DMS114 treated with DMSO at 0.1 percent for 48 hours (cell line): ENCODE data around the gene KCNK4.
A peak's percentile ranks its signal among the peaks of the same experiment; 100 is the strongest.
"Not testable (repeated sequence)": the region's sequence is repeated elsewhere in the genome, so short reads cannot be mapped to it uniquely, and the experiment has no call there.

Source experiments
- DNase-seq: peaks from one replicate; lab custom pipeline; 2025; ENCODE audit not compliant: unreplicated experiment; lab: John Stamatoyannopoulos, UW

The KCNK4 gene

DNA sequence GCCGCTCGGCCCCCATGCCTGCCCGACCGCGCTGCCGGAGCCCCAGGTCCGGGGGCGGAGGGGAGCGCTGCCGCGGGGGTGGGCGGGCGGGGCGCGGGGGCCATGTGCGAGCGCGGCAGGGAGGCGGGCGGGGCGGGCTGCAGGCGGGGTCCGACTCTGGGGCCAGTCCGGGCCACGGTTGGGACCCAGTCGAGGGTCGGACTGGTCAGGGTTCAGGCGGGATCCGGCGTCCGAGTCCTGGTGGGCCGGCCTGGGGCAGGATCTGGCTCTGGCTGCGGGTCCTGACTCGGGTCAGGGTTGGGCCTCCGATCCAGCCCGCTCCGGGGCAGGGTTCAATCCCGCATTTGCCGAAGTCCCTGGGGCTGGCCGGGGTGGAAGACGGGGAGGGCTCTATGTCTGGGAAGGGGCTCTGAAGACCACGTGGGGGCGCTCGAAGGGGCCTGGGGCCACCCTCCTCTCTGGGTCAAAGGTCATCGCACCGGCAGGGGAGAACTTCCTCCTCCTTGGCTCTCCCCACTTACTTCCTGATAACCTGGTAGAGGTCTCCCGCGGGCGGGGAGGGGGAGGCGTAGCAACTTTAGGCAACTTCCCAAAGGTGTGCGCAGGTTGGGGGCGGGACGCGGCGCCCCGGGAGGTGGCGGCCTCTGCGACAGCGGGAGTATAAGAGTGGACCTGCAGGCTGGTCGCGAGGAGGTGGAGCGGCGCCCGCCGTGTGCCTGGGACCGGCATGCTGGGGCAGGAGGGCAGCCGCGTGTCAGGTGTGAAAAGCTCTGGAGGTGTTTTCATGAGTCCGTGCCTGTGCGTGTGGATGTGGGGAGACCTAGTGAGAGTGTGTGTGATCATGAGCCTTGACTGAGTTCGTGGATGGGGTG lies 14.8 kb downstream of the KCNK4 start:
- DNase-seq: no peak

DNA sequence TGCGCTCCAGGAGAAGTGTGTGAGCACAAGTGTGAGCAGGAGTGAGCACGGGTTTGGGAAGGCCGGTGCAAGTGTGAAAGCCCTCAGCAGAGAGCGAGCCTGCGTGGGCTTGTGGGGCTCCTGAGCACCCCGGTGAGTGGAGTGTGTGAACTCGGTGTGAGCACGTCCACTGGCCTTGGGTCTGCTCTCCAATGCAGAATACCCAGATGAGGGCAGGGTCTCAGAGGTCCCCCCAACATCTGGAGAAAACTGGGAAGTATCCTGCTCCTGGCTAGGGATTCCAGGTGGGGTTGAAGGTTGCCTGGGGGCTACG lies 15.4 kb downstream of the KCNK4 start:
- DNase-seq: no peak

DNA sequence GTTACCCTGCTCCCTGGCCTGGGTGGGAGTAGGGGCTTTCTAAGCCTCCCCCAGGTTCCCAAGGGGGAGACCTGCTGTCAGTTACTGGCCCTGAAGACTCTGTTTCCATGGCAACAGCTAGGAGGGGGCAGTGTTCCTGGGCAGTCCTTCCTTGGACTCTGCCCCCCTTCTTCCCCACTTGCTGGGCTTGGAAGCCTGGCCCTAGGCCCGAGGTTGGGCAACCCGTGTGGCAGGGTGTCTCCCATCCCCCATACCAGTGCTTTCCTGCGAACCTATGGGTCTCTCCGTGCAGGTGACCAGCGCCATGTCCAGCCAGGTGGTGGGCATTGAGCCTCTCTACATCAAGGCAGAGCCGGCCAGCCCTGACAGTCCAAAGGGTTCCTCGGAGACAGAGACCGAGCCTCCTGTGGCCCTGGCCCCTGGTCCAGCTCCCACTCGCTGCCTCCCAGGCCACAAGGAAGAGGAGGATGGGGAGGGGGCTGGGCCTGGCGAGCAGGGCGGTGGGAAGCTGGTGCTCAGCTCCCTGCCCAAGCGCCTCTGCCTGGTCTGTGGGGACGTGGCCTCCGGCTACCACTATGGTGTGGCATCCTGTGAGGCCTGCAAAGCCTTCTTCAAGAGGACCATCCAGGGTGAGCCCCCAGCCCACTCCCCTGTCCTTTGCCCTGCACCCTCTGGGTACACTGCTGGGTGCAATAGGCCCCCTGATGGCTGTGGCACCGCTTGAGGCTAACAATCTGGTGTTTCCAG lies 15.9 kb downstream of the KCNK4 start:
- DNase-seq: no peak

DNA sequence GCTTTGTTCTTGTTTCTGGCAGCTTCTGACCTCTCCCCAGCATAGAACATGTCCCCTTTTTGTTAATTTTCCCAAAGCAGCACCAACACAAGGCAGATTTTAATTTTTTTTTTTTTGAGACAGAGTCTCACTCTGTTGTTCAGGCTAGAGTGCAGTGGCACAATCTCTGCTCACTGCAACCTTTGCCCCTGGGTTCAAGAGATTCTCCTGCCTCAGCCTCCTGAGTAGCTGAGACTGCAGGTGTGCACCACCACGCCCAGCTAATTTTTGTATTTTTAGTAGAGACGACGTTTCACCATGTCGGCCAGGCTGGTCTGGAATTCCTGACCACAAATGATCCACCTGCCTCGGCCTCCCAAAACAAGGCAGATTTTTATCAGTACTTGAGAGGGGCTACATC lies 16.7 kb downstream of the KCNK4 start:
- DNase-seq: not testable (repeated sequence)

DNA sequence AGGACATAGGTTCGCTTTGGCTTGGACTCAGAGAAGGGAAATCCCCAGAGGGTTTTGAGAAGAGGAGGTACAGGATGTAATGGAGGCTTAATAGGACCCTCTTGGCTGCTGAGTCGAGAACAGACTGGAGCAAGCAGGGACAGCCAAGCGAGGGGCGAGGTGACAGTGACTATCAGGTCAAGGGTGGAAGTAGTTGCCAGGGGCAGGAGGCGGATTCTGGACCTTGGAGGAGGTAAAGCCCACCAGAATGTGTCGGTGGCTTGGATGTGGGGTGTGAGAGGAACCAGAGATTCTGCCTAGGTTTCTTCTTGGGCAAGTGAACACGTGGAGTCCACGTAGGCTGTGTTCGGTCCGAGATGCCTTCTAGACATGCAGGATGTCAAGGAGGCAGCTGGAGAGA lies 21.8 kb downstream of the KCNK4 start:
- DNase-seq: no peak

DNA sequence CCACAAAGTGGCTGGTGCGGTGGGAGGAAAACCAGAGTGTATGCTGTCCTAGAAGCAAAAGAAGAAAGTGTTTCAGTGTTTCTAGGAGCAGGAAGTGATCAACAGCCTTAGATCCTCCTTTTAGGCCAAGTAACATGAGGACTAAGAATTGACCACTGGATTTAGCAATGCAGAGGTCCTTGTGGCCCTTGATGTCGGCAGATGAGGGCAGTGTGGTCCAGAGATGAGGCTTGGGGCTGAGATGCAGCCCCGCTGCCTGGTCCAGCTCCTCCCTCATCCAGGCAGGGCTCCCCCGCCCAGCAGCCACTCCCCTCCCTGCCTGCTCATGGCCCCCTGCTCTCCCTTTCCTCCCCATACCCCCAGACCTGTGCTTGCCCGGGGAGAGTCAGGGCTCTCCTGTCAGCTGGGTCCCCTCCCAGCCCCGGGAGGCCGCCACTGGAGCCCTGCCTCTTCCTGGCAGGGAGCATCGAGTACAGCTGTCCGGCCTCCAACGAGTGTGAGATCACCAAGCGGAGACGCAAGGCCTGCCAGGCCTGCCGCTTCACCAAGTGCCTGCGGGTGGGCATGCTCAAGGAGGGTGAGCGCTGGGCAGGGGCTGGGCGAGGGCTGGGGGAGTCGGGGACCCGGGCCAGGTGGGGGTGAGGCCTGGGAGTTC lies 22.5 kb downstream of the KCNK4 start:
- DNase-seq: no peak

DNA sequence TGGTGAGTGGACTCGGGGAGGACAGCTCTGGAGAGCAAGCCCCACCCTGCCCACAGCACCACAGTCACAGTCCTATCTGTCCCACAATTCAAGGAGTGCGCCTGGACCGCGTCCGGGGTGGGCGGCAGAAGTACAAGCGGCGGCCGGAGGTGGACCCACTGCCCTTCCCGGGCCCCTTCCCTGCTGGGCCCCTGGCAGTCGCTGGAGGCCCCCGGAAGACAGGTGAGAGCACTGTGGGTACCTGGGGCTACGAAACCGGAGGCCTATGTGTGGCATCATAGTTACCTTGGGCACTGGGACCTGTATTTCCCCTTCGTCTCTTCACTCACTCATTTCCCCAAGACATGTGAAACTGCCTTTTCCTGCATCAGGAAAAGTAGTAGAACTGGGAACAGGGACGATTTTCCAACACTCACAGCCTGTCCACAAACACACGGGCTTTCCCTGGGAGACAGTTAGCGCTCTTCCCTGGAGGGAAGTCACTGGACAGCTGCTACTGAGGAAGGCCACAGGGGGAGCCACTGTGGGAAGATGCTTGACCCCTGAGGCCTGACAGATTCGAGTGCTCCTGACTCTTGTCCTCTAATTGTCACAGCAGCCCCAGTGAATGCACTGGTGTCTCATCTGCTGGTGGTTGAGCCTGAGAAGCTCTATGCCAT lies 23.2 kb downstream of the KCNK4 start:
- no peak for DNase-seq

DNA sequence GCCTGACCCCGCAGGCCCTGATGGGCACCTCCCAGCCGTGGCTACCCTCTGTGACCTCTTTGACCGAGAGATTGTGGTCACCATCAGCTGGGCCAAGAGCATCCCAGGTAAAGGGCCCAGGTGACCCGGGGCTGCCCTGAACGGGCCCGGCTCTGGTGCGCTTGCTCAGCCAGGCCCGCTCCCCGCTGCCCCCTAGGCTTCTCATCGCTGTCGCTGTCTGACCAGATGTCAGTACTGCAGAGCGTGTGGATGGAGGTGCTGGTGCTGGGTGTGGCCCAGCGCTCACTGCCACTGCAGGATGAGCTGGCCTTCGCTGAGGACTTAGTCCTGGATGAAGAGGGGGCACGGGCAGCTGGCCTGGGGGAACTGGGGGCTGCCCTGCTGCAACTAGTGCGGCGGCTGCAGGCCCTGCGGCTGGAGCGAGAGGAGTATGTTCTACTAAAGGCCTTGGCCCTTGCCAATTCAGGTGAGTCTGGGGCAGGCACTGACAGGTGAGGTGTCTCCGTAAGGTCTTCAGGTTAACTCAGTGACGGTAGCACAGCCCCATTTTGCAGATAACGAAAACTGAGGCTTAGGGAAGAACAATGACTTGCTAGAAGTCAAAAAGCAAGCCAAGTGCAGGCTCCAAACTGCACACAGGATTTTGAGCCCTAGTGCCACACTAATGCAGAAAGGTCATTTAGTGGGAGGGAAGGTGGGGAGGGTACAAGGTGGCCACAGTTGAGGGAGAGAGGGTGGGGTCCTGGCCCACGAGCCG lies 23.9 kb downstream of the KCNK4 start:
- DNase-seq: no peak

DNA sequence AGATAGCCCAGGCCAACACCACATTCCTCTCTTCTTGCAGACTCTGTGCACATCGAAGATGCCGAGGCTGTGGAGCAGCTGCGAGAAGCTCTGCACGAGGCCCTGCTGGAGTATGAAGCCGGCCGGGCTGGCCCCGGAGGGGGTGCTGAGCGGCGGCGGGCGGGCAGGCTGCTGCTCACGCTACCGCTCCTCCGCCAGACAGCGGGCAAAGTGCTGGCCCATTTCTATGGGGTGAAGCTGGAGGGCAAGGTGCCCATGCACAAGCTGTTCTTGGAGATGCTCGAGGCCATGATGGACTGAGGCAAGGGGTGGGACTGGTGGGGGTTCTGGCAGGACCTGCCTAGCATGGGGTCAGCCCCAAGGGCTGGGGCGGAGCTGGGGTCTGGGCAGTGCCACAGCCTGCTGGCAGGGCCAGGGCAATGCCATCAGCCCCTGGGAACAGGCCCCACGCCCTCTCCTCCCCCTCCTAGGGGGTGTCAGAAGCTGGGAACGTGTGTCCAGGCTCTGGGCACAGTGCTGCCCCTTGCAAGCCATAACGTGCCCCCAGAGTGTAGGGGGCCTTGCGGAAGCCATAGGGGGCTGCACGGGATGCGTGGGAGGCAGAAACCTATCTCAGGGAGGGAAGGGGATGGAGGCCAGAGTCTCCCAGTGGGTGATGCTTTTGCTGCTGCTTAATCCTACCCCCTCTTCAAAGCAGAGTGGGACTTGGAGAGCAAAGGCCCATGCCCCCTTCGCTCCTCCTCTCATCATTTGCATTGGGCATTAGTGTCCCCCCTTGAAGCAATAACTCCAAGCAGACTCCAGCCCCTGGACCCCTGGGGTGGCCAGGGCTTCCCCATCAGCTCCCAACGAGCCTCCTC lies 24.8 kb downstream of the KCNK4 start:
- DNase-seq: not testable (repeated sequence)

DNA sequence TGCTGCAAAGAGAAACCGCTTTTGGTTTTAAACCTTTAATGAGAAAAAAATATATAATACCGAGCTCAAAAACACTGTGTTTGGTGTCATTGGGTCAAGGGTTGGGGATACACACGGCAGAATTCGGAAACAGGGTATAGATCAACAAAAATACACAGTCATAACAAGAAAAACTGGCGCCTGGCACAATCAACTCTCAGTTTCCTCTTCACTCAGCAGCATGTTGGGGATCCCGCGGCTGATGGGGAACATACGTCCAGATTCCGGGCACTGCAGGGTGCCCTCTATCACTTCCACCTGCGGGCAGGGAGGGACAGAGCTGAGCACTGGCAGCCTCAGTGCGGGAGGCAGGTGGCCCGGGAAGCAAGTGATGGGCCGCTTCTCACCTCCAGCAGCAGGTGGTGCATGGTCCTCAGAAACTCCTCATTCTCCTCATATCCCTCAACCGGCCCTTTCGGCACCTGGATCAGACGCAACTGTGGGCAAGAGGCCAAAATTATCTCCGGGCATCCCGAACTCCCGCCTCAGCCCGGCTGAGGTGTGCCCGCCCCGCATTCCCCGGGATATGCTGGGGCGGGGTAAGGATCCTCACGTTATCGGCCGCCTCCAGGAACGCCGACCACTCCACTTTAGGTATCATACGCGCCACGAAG lies 25.7 kb downstream of the KCNK4 start:
- no peak for DNase-seq

DNA sequence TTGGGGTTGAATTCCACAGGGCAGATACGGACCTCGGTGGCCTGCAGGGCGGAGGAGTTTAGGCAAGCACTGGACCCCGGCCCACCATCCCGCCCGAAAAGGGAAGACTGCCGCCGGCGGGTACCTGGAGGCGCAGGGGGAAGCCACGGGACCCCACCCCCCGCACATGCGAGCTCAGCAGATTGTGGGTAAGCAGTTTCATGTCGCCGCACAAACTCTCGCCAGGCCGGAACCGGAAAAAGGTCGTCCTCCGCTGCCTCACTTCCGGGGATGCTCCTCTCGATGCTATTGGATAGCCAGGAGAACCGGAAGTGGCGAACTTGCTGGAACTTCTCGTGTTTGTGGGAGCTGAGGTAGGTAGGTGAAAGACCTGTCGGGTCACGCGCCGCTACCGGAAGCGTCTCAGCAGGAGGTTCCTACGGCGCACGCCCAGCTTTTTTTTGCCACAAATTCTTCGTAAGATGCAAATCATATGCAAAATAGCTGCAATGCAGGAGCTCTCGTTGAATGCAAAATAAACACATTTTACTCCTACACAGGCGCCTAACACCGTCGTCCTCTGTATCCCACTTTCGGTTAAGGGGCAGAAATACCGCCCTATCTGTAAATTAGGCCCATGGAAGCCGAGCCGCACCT lies 26.3 kb downstream of the KCNK4 start, which contains the start of gene TRMT112:
TSS of gene TRMT112 (minus strand) at position 235 of the 636 bp plus-strand sequence. CDS start at position 202, 33 bp downstream.
- DNase-seq: peak; percentile 96

DNA sequence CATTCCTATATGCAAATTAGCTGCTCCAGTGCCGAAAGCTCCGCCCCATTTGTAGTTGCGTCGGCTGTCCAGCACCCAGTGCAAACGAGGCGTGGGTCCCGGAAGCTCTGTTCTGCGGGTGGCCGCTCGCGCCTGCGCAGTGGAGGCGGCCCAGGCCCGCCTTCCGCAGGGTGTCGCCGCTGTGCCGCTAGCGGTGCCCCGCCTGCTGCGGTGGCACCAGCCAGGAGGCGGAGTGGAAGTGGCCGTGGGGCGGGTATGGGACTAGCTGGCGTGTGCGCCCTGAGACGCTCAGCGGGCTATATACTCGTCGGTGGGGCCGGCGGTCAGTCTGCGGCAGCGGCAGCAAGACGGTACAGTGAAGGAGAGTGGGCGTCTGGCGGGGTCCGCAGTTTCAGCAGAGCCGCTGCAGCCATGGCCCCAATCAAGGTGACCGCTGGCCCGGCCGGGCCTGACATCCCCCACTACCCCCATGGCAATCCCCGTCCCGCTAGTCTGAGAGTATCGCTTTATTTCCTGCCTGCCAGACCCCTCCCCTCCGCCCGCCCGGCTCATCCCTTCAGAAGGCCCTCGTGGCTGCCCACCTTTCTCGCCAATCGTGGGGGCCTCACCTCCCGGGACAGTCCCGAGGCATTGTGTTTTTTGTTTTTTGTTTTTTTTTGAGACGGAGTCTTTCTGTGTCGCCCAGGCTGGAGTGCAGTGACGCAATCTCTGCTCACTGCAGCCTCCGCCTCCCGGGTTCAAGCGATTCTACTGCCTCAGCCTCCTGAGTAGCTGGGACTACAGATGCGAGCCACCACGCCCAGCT lies 27.1 kb downstream of the KCNK4 start, which contains the start of gene PRDX5:
TSS of gene PRDX5 (plus strand) at position 161 of the 805 bp plus-strand sequence. CDS start at position 256, 95 bp downstream.
- peak; percentile 93 for DNase-seq

DNA sequence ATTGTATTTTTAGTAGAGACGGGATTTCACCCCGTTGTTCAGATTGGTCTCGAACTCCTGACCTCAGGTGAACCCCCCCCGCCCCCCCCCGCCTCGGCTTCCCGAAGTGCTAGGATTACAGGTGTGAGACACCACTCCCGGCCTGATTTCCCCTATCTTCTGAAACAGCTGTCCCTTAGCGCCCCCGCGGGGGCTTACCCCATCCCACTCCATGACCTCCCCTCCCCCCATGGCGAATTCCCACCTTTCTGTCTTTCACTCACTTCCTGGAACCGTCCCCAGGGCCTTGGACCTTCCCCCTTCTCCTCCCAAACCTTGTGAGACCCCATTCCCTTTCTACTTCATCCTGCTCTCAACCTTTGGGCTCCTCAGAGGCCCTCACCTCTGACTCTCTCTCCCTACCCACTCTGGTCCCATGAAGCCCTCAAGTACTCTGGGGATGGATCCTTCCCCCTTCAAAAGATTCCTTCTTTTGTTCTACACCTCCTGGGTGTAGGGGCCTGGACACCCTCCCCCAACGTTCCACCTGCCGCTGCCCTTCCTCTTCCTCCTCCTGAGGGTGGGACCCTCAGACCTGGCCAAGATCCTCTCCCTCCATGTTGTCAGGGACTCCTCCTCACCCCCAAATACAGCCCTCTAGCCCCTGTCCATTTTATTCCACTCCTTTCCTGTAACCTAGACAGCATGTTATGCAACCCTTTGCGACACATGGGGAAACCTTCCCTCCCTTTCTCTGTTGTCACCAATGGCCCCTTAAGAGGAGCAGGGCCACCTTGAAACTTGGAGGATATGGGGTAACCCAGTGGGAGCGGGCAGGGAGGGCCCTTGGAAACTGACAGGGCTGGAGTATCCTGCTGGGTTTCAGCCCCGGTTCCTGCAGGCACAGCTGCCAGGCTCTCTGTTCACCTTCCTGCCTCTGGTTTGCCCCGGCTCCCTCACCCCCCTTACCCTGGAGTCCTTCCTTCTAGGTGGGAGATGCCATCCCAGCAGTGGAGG lies 28.0 kb downstream of the KCNK4 start:
- DNase-seq: no peak

DNA sequence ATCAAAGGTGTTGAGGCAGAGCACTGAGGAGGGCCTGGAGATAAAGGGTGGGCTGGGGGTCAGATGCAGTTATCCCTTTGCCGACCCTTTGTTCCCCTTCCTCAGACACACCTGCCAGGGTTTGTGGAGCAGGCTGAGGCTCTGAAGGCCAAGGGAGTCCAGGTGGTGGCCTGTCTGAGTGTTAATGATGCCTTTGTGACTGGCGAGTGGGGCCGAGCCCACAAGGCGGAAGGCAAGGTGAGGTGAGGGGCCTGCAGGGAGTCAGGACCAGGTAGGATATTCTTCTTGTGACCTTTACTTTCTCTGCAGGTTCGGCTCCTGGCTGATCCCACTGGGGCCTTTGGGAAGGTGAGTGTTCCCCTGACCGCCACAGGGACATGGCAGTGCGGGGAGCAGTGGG lies 29.5 kb downstream of the KCNK4 start:
- no peak for DNase-seq

DNA sequence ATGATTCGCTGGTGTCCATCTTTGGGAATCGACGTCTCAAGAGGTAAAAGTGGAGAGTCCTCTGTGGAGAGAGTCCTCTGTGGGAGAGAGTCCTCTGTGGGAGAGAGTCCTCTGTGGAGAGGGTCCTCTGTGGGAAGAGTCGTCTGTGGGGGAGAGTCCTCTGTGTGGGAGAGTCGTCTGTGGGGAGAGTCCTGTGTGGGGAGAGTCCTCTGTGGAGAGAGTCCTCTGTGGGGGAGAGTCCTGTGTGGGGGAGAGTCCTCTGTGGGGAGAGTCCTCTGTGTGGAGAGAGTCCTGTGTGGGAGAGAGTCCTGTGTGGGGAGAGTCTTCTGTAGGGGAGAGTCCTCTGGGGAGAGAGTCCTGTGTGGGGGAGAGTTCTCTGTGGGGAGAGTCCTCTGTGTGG lies 29.9 kb downstream of the KCNK4 start:
- no peak for DNase-seq

DNA sequence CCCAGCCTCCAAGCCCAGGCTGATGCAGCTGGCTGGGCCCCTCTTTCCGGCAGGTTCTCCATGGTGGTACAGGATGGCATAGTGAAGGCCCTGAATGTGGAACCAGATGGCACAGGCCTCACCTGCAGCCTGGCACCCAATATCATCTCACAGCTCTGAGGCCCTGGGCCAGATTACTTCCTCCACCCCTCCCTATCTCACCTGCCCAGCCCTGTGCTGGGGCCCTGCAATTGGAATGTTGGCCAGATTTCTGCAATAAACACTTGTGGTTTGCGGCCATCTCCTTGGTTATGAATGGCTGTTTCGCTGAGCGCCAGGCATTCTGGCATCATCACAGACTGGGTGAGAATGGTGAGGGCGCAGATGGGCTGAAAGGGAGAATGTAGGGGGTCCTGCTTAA lies 30.4 kb downstream of the KCNK4 start:
- DNase-seq: no peak

DNA sequence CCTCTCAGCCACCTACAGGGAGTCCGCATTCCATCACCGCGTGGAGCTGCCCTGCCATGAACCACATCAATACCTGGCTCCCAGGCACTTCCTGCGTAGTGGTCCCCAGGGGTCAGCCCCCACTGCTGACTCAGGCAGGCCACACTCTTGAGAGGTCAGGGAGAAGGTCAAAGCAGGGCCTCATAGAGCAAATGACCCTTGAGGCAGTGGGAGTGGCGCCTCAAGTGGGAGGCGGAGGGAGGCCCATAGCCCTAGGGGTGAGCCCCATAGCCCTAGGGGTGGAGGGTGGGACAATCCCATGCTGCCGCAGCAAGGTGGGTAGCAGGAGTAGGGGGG lies 31.8 kb downstream of the KCNK4 start:
- no peak for DNase-seq
